ENCODE measurements around the gene SPATA31E1. TPM values are rescaled to one million over a fixed set of nuclear protein-coding genes. Genes with fewer than 3 reads are reported as not detected.
"Not testable (repeated sequence)": the region's sequence is repeated elsewhere in the genome, so short reads cannot be mapped to it uniquely, and the experiment has no call there.

Gene SPATA31E1
- total RNA-seq, 2 experiments from 2014 or later: not detected

- H3K27ac Mint-ChIP-seq: no peak overlapping the region
- ChIA-PET CTCF (no interaction called here), POLR2A (no interaction called here)
- no peak overlapping the region for H3K4me3 Mint-ChIP-seq
- intact Hi-C loops (cut with micrococcal nuclease): no loop called here
- no peaks in the 10 kb centered on the region for H3K36me3 Mint-ChIP-seq
- peaks cover 9% of the 10 kb centered on the region for H3K27me3 Mint-ChIP-seq
- H3K9me3 Mint-ChIP-seq: no peaks in the 10 kb centered on the region
- H3K4me1 Mint-ChIP-seq (ENCODE audit: low read depth): no peaks in the 10 kb centered on the region
- DNase-seq: no peak
These were observed 8.2 kb downstream of the SPATA31E1 start for GRCh38 chr9:87890837-87891236.

GRCh38 chr9:87891754-87892153 is 9.1 kb downstream of the SPATA31E1 start:
- Mint-ChIP-seq H3K36me3 (no peaks in the 10 kb centered on the region), H3K4me1 (ENCODE audit: low read depth) (no peaks in the 10 kb centered on the region), H3K9me3 (no peaks in the 10 kb centered on the region), H3K4me3 (no peak overlapping the region), H3K27ac (no peak overlapping the region), H3K27me3 (peaks cover 12% of the 10 kb centered on the region)
- ChIA-PET POLR2A (no interaction called here), CTCF (no interaction called here)
- DNase-seq: no peak
- intact Hi-C loops (cut with micrococcal nuclease): no loop called here

GRCh38 chr9:87892956-87893355 is 10.3 kb downstream of the SPATA31E1 start:
- ChIA-PET POLR2A (no interaction called here), CTCF (no interaction called here)
- intact Hi-C loops (cut with micrococcal nuclease): no loop called here
- Mint-ChIP-seq H3K27ac (no peak overlapping the region), H3K9me3 (peaks cover 3% of the 10 kb centered on the region), H3K36me3 (no peaks in the 10 kb centered on the region), H3K4me3 (no peak overlapping the region), H3K4me1 (ENCODE audit: low read depth) (no peaks in the 10 kb centered on the region), H3K27me3 (peaks cover 17% of the 10 kb centered on the region)
- DNase-seq: no peak

- POLR2A ChIA-PET: no interaction called here
- DNase-seq: no peak
- CTCF ChIA-PET: no interaction called here
- peaks cover 23% of the 10 kb centered on the region for H3K27me3 Mint-ChIP-seq
- H3K4me3 Mint-ChIP-seq: no peak overlapping the region
- H3K27ac Mint-ChIP-seq: no peak overlapping the region
- H3K9me3 Mint-ChIP-seq: peaks cover 3% of the 10 kb centered on the region
- intact Hi-C loops (cut with micrococcal nuclease): no loop called here
- H3K4me1 Mint-ChIP-seq (ENCODE audit: low read depth): no peaks in the 10 kb centered on the region
- H3K36me3 Mint-ChIP-seq: no peaks in the 10 kb centered on the region
These were observed 12.4 kb downstream of the SPATA31E1 start for GRCh38 chr9:87894998-87895625.

GRCh38 chr9:87896891-87897290 is 14.2 kb downstream of the SPATA31E1 start:
- Mint-ChIP-seq H3K9me3 (peaks cover 11% of the 10 kb centered on the region), H3K36me3 (peaks cover 5% of the 10 kb centered on the region), H3K4me3 (no peak overlapping the region), H3K27me3 (peaks cover 29% of the 10 kb centered on the region), H3K27ac (no peak overlapping the region), H3K4me1 (ENCODE audit: low read depth) (no peaks in the 10 kb centered on the region)
- ChIA-PET POLR2A (no interaction called here), CTCF (no interaction called here)
- intact Hi-C loops (cut with micrococcal nuclease): no loop called here
- DNase-seq: no peak

GRCh38 chr9:87898151-87898550 is 15.5 kb downstream of the SPATA31E1 start:
- ChIA-PET CTCF (no interaction called here), POLR2A (no interaction called here)
- intact Hi-C loops (cut with micrococcal nuclease): no loop called here
- Mint-ChIP-seq H3K4me3 (no peak overlapping the region), H3K27ac (no peak overlapping the region), H3K36me3 (peaks cover 5% of the 10 kb centered on the region), H3K27me3 (peaks cover 31% of the 10 kb centered on the region), H3K4me1 (ENCODE audit: low read depth) (no peaks in the 10 kb centered on the region), H3K9me3 (peaks cover 17% of the 10 kb centered on the region)
- no peak for DNase-seq

- H3K4me1 Mint-ChIP-seq (ENCODE audit: low read depth); POLR2A ChIA-PET; DNase-seq; H3K4me3 Mint-ChIP-seq; CTCF ChIA-PET; H3K27ac Mint-ChIP-seq; intact Hi-C loops (cut with micrococcal nuclease): not testable (repeated sequence)
- Mint-ChIP-seq H3K36me3 (peaks cover 12% of the 10 kb centered on the region), H3K9me3 (peaks cover 27% of the 10 kb centered on the region), H3K27me3 (peaks cover 21% of the 10 kb centered on the region)
These were observed 19.7 kb downstream of the SPATA31E1 start for GRCh38 chr9:87902371-87902770.

- no peak overlapping the region for H3K4me3 Mint-ChIP-seq
- no peaks in the 10 kb centered on the region for H3K36me3 Mint-ChIP-seq
- H3K9me3 Mint-ChIP-seq: peaks cover 1% of the 10 kb centered on the region
- ChIA-PET CTCF (no interaction called here), POLR2A (no interaction called here)
- no peak for DNase-seq
- H3K27me3 Mint-ChIP-seq: peaks cover 6% of the 10 kb centered on the region
- intact Hi-C loops (cut with micrococcal nuclease): no loop called here
- H3K4me1 Mint-ChIP-seq (ENCODE audit: low read depth): no peaks in the 10 kb centered on the region
- no peak overlapping the region for H3K27ac Mint-ChIP-seq
These were observed 26.8 kb downstream of the SPATA31E1 start for GRCh38 chr9:87909310-87910041.

GRCh38 chr9:87910821-87911220 is 28.1 kb downstream of the SPATA31E1 start:
- H3K9me3 Mint-ChIP-seq: peaks cover 1% of the 10 kb centered on the region
- no peak for DNase-seq
- H3K4me1 Mint-ChIP-seq (ENCODE audit: low read depth): no peaks in the 10 kb centered on the region
- H3K27ac Mint-ChIP-seq: no peak overlapping the region
- POLR2A ChIA-PET: no interaction called here
- H3K4me3 Mint-ChIP-seq: no peak overlapping the region
- H3K27me3 Mint-ChIP-seq: peaks cover 6% of the 10 kb centered on the region
- CTCF ChIA-PET: no interaction called here
- intact Hi-C loops (cut with micrococcal nuclease): no loop called here
- no peaks in the 10 kb centered on the region for H3K36me3 Mint-ChIP-seq

GRCh38 chr9:87917662-87918061 is 35.0 kb downstream of the SPATA31E1 start, which contains the start of gene SPATA31C1:
Gene SPATA31C1 (plus strand): TSS chr9:87917962.
- H3K4me3 Mint-ChIP-seq; CTCF ChIA-PET; POLR2A ChIA-PET; H3K9me3 Mint-ChIP-seq; intact Hi-C loops (cut with micrococcal nuclease); H3K36me3 Mint-ChIP-seq; H3K27me3 Mint-ChIP-seq; DNase-seq; H3K27ac Mint-ChIP-seq; H3K4me1 Mint-ChIP-seq (ENCODE audit: low read depth): not testable (repeated sequence)

GRCh38 chr9:87919013-87919412 is 36.3 kb downstream of the SPATA31E1 start:
- POLR2A ChIA-PET; intact Hi-C loops (cut with micrococcal nuclease); H3K4me1 Mint-ChIP-seq (ENCODE audit: low read depth); H3K9me3 Mint-ChIP-seq; H3K36me3 Mint-ChIP-seq; CTCF ChIA-PET; DNase-seq; H3K4me3 Mint-ChIP-seq; H3K27me3 Mint-ChIP-seq; H3K27ac Mint-ChIP-seq: not testable (repeated sequence)

GRCh38 chr9:87921561-87921960 is 38.9 kb downstream of the SPATA31E1 start:
- POLR2A ChIA-PET; H3K27me3 Mint-ChIP-seq; DNase-seq; H3K36me3 Mint-ChIP-seq; H3K4me1 Mint-ChIP-seq (ENCODE audit: low read depth); H3K9me3 Mint-ChIP-seq; H3K4me3 Mint-ChIP-seq; CTCF ChIA-PET; H3K27ac Mint-ChIP-seq; intact Hi-C loops (cut with micrococcal nuclease): not testable (repeated sequence)

GRCh38 chr9:87923012-87923411 is 40.3 kb downstream of the SPATA31E1 start:
- H3K27ac Mint-ChIP-seq; H3K4me1 Mint-ChIP-seq (ENCODE audit: low read depth); intact Hi-C loops (cut with micrococcal nuclease); H3K36me3 Mint-ChIP-seq; H3K27me3 Mint-ChIP-seq; POLR2A ChIA-PET; H3K9me3 Mint-ChIP-seq; H3K4me3 Mint-ChIP-seq; CTCF ChIA-PET: not testable (repeated sequence)
- DNase-seq: peak; percentile 60

All from activated CD4-positive, alpha-beta memory T cell treated with anti-CD3 and anti-CD28 coated beads for 36 hours (primary cell).